Nephron (organoid): ENCODE results near the gene TUBGCP6.

Source experiments
- H3K27ac Mint-ChIP-seq, 3 experiments: 2 replicates each; pipeline ENCODE4 v1.8.0; 2020; ENCODE audit warnings: mixed read lengths in 3 of 3, mild to moderate bottlenecking in 2 of 3, moderate library complexity in 1 of 3
- H3K27me3 Mint-ChIP-seq: 2 replicates; pipeline ENCODE4 v1.8.0; 2021; ENCODE audit warnings: low read depth, mild to moderate bottlenecking, moderate library complexity, mixed read lengths
- H3K36me3 Mint-ChIP-seq: 2 replicates; pipeline ENCODE4 v1.8.0; 2020; ENCODE audit warnings: low read depth, mixed read lengths
- H3K4me1 Mint-ChIP-seq: 2 replicates; pipeline ENCODE4 v1.8.0; 2020; ENCODE audit warnings: mixed read lengths
- H3K4me3 Mint-ChIP-seq, 3 experiments: 2 replicates each; pipeline ENCODE4 v1.8.0; 2020; ENCODE audit warnings: mild to moderate bottlenecking in 3 of 3, mixed read lengths in 3 of 3, moderate library complexity in 2 of 3
- H3K9me3 Mint-ChIP-seq: 2 replicates; pipeline ENCODE4 v1.8.0; 2020; ENCODE audit warnings: mixed read lengths
- CTCF ChIP-seq, 3 experiments: fragments of 200-600 bp; sonication (generic); IDR thresholded peaks; one replicate each; pipeline ENCODE4 v1.5.0; 2021; ENCODE audit warnings: antibody characterized with exemption in 3 of 3; ENCODE audit not compliant: unreplicated experiment in 3 of 3

TUBGCP6 gene

GRCh38 chr22:50289151-50289941, 44.5 kb upstream of the TUBGCP6 start:
- Mint-ChIP-seq H3K9me3 (no peaks in the 10 kb centered on the region), H3K27ac (no peak overlapping the region)
- no peak for TF ChIP-seq CTCF (IDR thresholded peaks at IDR 0.05; ENCODE audit: unreplicated experiment in 3 of 3)

GRCh38 chr22:50287731-50288130, 42.9 kb upstream of the TUBGCP6 start:
- Mint-ChIP-seq H3K36me3 (peaks cover 10% of the 10 kb centered on the region), H3K4me3 (no peak overlapping the region), H3K4me1 (peaks cover 4% of the 10 kb centered on the region), H3K27me3 (no peaks in the 10 kb centered on the region), H3K27ac (no peak overlapping the region), H3K9me3 (no peaks in the 10 kb centered on the region)
- TF ChIP-seq CTCF (IDR thresholded peaks at IDR 0.05; ENCODE audit: unreplicated experiment in 3 of 3): no peak

More at GRCh38 chr22:50289151-50289941, 44.5 kb upstream of the TUBGCP6 start:
- Mint-ChIP-seq H3K27me3 (no peaks in the 10 kb centered on the region), H3K4me3 (no peak overlapping the region), H3K4me1 (peaks cover 7% of the 10 kb centered on the region), H3K36me3 (peaks cover 10% of the 10 kb centered on the region)

GRCh38 chr22:50286701-50287318, 42.0 kb upstream of the TUBGCP6 start:
- H3K36me3 Mint-ChIP-seq: peaks cover 8% of the 10 kb centered on the region
- H3K27me3 Mint-ChIP-seq: no peaks in the 10 kb centered on the region
- H3K4me1 Mint-ChIP-seq: no peaks in the 10 kb centered on the region
- no peaks in the 10 kb centered on the region for H3K9me3 Mint-ChIP-seq
- H3K27ac Mint-ChIP-seq: no peak overlapping the region
- H3K4me3 Mint-ChIP-seq: no peak overlapping the region
- no peak for TF ChIP-seq CTCF (IDR thresholded peaks at IDR 0.05; ENCODE audit: unreplicated experiment in 3 of 3)

- H3K36me3 Mint-ChIP-seq: peaks cover 11% of the 10 kb centered on the region
- H3K4me1 Mint-ChIP-seq: no peaks in the 10 kb centered on the region
- H3K9me3 Mint-ChIP-seq: no peaks in the 10 kb centered on the region
- no peak for TF ChIP-seq CTCF (IDR thresholded peaks at IDR 0.05; ENCODE audit: unreplicated experiment in 3 of 3)
- no peaks in the 10 kb centered on the region for H3K27me3 Mint-ChIP-seq
- no peak overlapping the region for H3K27ac Mint-ChIP-seq
- no peak overlapping the region for H3K4me3 Mint-ChIP-seq
Observed at GRCh38 chr22:50286275-50286674, 41.5 kb upstream of the TUBGCP6 start.

GRCh38 chr22:50285568-50286229, 40.9 kb upstream of the TUBGCP6 start:
- Mint-ChIP-seq H3K9me3 (no peaks in the 10 kb centered on the region), H3K4me3 (no peak overlapping the region), H3K27me3 (no peaks in the 10 kb centered on the region), H3K4me1 (no peaks in the 10 kb centered on the region), H3K36me3 (peaks cover 16% of the 10 kb centered on the region), H3K27ac (no peak overlapping the region)
- no peak for TF ChIP-seq CTCF (IDR thresholded peaks at IDR 0.05; ENCODE audit: unreplicated experiment in 3 of 3)
